GM21526 (cell line): ENCODE data around the gene SAP30BP.

Experiments used
- ATAC-seq: cut with Tn5 transposase; IDR thresholded peaks from one replicate; pipeline ENCODE4 v1.9.1; 2021; ENCODE audit warnings: moderate library complexity; ENCODE audit not compliant: unreplicated experiment, low FRiP score

SAP30BP gene

DNA sequence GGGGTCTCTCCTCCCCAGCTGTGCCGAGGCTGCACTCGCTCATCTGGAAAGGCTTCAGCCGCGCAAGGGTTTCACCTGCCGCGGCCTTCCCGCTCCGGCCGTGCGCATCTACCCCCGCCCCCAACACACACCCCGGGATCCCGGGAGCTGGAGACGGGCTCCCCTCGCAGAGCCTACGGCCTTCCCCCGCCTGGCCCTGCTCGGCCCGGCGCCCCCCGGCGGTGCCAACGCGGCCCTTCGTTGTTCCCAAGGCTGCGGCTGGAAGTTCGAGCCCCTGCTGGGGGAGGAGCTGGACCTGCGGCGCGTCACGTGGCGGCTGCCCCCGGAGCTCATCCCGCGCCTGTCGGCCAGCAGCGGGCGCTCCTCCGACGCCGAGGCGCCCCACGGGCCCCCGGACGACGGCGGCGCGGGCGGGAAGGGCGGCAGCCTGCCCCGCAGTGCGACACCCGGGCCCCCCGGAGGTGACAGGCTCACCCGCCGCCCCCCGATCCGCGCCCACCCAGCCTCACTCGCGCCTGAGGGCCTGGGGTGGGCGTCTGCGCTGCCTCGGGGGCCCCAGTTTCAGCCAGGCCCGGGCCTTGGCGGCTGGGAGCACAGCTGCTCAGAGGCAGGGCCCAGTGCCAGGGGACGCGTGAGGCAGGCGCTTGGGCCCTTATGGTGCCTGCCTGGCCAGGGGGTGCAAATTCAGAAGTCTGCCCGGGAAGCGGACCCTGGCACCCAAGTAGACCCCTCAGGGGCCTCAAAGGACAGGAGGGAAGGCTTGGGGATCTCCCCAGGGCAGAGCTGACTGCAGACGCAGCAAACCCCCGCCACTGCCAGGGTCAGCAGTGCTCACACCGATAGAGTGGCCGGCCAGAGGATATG, 86.6 kb downstream of the SAP30BP start:
- ATAC-seq: peak; percentile 42

DNA sequence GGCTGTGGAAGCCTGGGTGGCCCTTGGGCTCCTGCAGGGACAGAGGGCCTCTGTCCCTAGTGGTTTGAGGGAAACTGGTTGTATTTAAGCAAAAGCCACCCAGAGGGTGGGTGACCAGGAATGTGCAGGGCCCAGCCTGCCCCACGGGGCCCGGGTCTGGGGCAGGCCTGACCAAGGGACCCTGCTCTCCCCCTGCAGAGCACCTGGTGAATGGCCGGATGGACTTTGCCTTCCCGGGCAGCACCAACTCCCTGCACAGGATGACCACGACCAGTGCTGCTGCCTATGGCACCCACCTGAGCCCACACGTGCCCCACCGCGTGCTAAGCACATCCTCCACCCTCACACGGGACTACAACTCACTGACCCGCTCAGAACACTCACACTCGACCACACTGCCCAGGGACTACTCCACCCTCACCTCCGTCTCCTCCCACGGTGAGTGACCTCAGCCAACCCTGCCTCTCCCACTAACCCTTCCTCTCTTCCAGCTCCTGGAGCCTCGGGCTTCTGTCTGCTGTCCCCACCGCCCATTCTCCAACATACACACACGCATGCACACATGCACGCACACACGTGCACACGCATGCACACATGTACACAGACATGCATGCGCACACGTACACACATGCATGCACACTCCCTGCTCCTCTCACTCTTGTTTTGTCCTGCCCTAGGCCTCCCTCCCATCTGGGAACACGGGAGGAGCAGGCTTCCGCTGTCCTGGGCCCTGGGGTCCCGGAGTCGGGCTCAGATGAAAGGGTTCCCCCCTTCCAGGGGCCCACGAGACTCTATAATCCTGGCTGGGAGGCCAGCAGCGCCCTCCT, 87.5 kb downstream of the SAP30BP start:
- no peak for ATAC-seq

- ATAC-seq: no peak
Measured at GRCh38 chr17:75755205-75755901, 88.2 kb downstream of the SAP30BP start.

- ATAC-seq: no peak
Measured at GRCh38 chr17:75755990-75756389, 88.9 kb downstream of the SAP30BP start.

GRCh38 chr17:75756451-75757085, 89.4 kb downstream of the SAP30BP start:
- no peak for ATAC-seq

DNA sequence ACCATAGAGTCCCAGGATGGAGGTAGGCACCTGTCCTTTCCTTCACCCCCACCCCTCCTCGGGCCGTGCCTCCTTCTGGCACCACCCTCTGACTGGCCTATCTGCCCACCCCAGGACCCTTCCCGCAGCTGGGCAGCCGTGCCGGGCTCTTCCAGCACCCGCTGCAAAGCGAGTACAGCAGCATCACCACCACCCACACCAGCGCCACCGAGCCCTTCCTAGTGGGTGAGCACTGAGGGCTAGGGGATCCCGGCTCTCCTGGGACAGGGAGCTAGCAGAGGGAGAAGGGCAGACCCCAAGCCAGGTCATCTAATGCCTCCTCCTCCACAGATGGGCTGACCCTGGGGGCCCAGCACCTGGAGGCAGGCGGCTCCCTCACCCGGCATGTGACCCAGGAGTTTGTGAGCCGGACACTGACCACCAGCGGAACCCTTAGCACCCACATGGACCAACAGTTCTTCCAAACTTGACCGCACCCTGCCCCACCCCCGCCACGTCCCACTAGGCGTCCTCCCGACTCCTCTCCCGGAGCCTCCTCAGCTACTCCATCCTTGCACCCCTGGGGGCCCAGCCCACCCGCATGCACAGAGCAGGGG, 90.0 kb downstream of the SAP30BP start:
- ATAC-seq: no peak
